GM23338 (cell line): Measurements from ENCODE around the gene FASTKD1. TPM values are rescaled to one million over a fixed set of nuclear protein-coding genes. Genes with fewer than 3 reads are reported as not detected.

Source experiments
- ATAC-seq: fragments of 200-7000 bp; cut with Tn5 transposase; 3 replicates; pipeline ENCODE4 v1.9.1; 2020
- DNase-seq: peaks from one replicate; pipeline ENCODE4 v3.0.0-alpha.2; 2015; ENCODE audit warnings: low spot score
- H2AFZ ChIP-seq: fragments of 200-600 bp; sonication (generic); 2 replicates; pipeline ENCODE4 v1.8.0; 2016; ENCODE audit warnings: antibody characterized with exemption, mild to moderate bottlenecking, moderate library complexity
- H3F3A ChIP-seq: fragments of 200-600 bp; sonication (generic); replicated peaks from 2 replicates; pipeline ENCODE4 v1.8.0; 2017; ENCODE audit warnings: antibody characterized with exemption, mixed run types, low read depth
- H3K27ac ChIP-seq: fragments of 200-600 bp; sonication (generic); 2 replicates; pipeline ENCODE4 v1.6.1; 2016; ENCODE audit warnings: low read depth
- H3K27me3 ChIP-seq: fragments of 200-600 bp; sonication (generic); 2 replicates; pipeline ENCODE4 v1.8.0; 2016; ENCODE audit warnings: mild to moderate bottlenecking, mixed run types, moderate library complexity; ENCODE audit not compliant: insufficient read depth
- H3K36me3 ChIP-seq: fragments of 200-600 bp; sonication (generic); 2 replicates; pipeline ENCODE4 v1.8.0; 2016; ENCODE audit warnings: mild to moderate bottlenecking; ENCODE audit not compliant: insufficient read depth
- H3K4me1 ChIP-seq: fragments of 200-600 bp; sonication (generic); 2 replicates; pipeline ENCODE4 v1.8.0; 2016; ENCODE audit warnings: mild to moderate bottlenecking, moderate library complexity; ENCODE audit not compliant: insufficient read depth
- H3K4me2 ChIP-seq: fragments of 200-600 bp; sonication (generic); 2 replicates; pipeline ENCODE4 v1.7.1; 2017; ENCODE audit warnings: mixed run types
- H3K4me3 ChIP-seq: fragments of 200-600 bp; sonication (generic); 2 replicates; pipeline ENCODE4 v1.6.1; 2016; ENCODE audit warnings: mixed run types
- H3K79me2 ChIP-seq: fragments of 200-600 bp; sonication (generic); replicated peaks from 2 replicates; pipeline ENCODE4 v1.8.0; 2017; ENCODE audit warnings: mild to moderate bottlenecking; ENCODE audit not compliant: insufficient read depth
- H3K9me2 ChIP-seq: fragments of 200-600 bp; sonication (generic); 2 replicates; pipeline ENCODE4 v1.8.0; 2017; ENCODE audit not compliant: insufficient read depth
- H4K20me1 ChIP-seq: fragments of 200-600 bp; sonication (generic); replicated peaks from 2 replicates; pipeline ENCODE4 v1.8.0; 2017; ENCODE audit warnings: mild to moderate bottlenecking; ENCODE audit not compliant: insufficient read depth
- H3K27ac Mint-ChIP-seq: 2 replicates; pipeline ENCODE4 v1.8.0; 2020; ENCODE audit warnings: inconsistent platforms, mild to moderate bottlenecking, moderate library complexity, mixed read lengths
- H3K27me3 Mint-ChIP-seq: 3 replicates; pipeline ENCODE4 v1.8.0; 2022; ENCODE audit warnings: low read depth, mild to moderate bottlenecking, moderate library complexity, mixed read lengths, inconsistent platforms; ENCODE audit not compliant: insufficient read depth, poor library complexity
- H3K36me3 Mint-ChIP-seq: 3 replicates; pipeline ENCODE4 v1.8.0; 2021; ENCODE audit warnings: low read depth, mild to moderate bottlenecking, inconsistent platforms, moderate library complexity, mixed read lengths
- H3K4me1 Mint-ChIP-seq: 3 replicates; pipeline ENCODE4 v1.8.0; 2020; ENCODE audit warnings: mild to moderate bottlenecking, inconsistent platforms, mixed read lengths
- H3K4me3 Mint-ChIP-seq: 3 replicates; pipeline ENCODE4 v1.8.0; 2021; ENCODE audit warnings: moderate library complexity, mild to moderate bottlenecking, inconsistent platforms, mixed read lengths
- H3K9me3 Mint-ChIP-seq: 3 replicates; pipeline ENCODE4 v1.8.0; 2020; ENCODE audit warnings: moderate library complexity, mild to moderate bottlenecking, inconsistent platforms, mixed read lengths
- CREB1 ChIP-seq: fragments of 250-450 bp; sonication (Bioruptor Pico); IDR thresholded peaks from 2 replicates; pipeline ENCODE4 v1.5.0; 2020; ENCODE audit warnings: low read depth, mild to moderate bottlenecking, moderate library complexity
- CTCF ChIP-seq, 2 experiments: fragments of 200-600 bp in 1 of 2; sonication (generic) in 1 of 2; conservative IDR thresholded peaks; 2 replicates each; pipeline versions ENCODE4 v1.5.1 to v1.6.1; 2016 to 2017; ENCODE audit warnings: antibody characterized with exemption in 2 of 2, low read depth in 2 of 2, mild to moderate bottlenecking in 2 of 2, moderate library complexity in 1 of 2
- ETS1 ChIP-seq: IDR thresholded peaks from 2 replicates; pipeline ENCODE4 v1.6.1; 2016; ENCODE audit warnings: antibody characterized with exemption
- EZH2 ChIP-seq: fragments of 200-600 bp; sonication (generic); IDR thresholded peaks from one replicate; pipeline ENCODE4 v1.8.0; 2017; ENCODE audit warnings: antibody characterized with exemption, mild to moderate bottlenecking, low read depth; ENCODE audit not compliant: unreplicated experiment
- EZH2phosphoT487 ChIP-seq: fragments of 200-600 bp; sonication (generic); IDR thresholded peaks from one replicate; pipeline ENCODE4 v1.8.1; 2018; ENCODE audit warnings: antibody characterized with exemption; ENCODE audit not compliant: unreplicated experiment
- JUNB ChIP-seq: IDR thresholded peaks from one replicate; pipeline ENCODE4 v1.6.1; 2016; ENCODE audit warnings: antibody characterized with exemption; ENCODE audit not compliant: unreplicated experiment
- NANOG ChIP-seq: IDR thresholded peaks from 2 replicates; pipeline ENCODE4 v1.6.1; 2016; ENCODE audit warnings: antibody characterized with exemption, borderline replicate concordance
- POLR2AphosphoS5 ChIP-seq: IDR thresholded peaks from 2 replicates; pipeline ENCODE4 v1.6.1; 2016; ENCODE audit warnings: antibody characterized with exemption, low read depth
- REST ChIP-seq: IDR thresholded peaks from one replicate; pipeline ENCODE4 v1.6.1; 2018; ENCODE audit warnings: antibody characterized with exemption; ENCODE audit not compliant: unreplicated experiment
- STAT1 ChIP-seq: IDR thresholded peaks from one replicate; pipeline ENCODE4 v1.6.1; 2016; ENCODE audit warnings: antibody characterized with exemption; ENCODE audit not compliant: unreplicated experiment
- ZNF114 ChIP-seq: fragments of 250-450 bp; sonication (Bioruptor Pico); IDR thresholded peaks from 2 replicates; pipeline ENCODE4 v1.5.0; 2020; ENCODE audit warnings: mild to moderate bottlenecking, moderate library complexity
- ZNF331 ChIP-seq: fragments of 250-450 bp; sonication (Bioruptor Pico); IDR thresholded peaks from 2 replicates; pipeline ENCODE4 v1.5.0; 2020; ENCODE audit warnings: low read depth, mild to moderate bottlenecking, moderate library complexity
- ZNF462 ChIP-seq: fragments of 250-450 bp; sonication (Bioruptor Pico); IDR thresholded peaks from 2 replicates; pipeline ENCODE4 v1.5.0; 2020; ENCODE audit warnings: mild to moderate bottlenecking, moderate library complexity
- polyA plus RNA-seq: library from polyadenylated mRNA; unstranded; fragments of >200 nt; fragmentation: Nextera tagmentation; extraction: Ambion mirVana; gene quantifications from 2 replicates; pipeline ENCODE4 v1.2.1, GENCODE V29; 2016
- total RNA-seq: library from RNA; depleted of rRNA; stranded (reverse); fragments of >200 nt; shearing (Covaris generic); gene quantifications from 2 replicates; pipeline ENCODE4 v1.2.3, GENCODE V29; 2014

Gene FASTKD1
- total and polyA plus RNA-seq, 2 experiments from 2014 or later = 49.0 to 53.3 TPM

- Histone ChIP-seq H3K4me2 (peak overlapping the region; percentile 83), H3K27me3 (peaks cover 58% of the 10 kb centered on the region), H3K36me3 (no peaks in the 10 kb centered on the region), H3K79me2 (no peaks in the 10 kb centered on the region), H3K4me1 (no peaks in the 10 kb centered on the region), H3K4me3 (peak overlapping the region; percentile 64), H3K9me2 (no peaks in the 10 kb centered on the region), H2AFZ (peak overlapping the region; percentile 94), H4K20me1 (no peaks in the 10 kb centered on the region), H3F3A (no peaks in the 10 kb centered on the region), H3K27ac (no peak overlapping the region)
- no peaks in the 10 kb centered on the region for H3K36me3 Mint-ChIP-seq
- peak overlapping the region; percentile 84 for H3K4me3 Mint-ChIP-seq
- no peaks in the 10 kb centered on the region for H3K9me3 Mint-ChIP-seq
- TF ChIP-seq CREB1 (CRISPR knock-in tag) = no peak
- TF ChIP-seq ZNF331 (CRISPR knock-in tag) = no peak
- no peak for TF ChIP-seq EZH2phosphoT487
- no peak for TF ChIP-seq ZNF462
- TF ChIP-seq ZNF114 = no peak
- no peak for TF ChIP-seq ETS1
- TF ChIP-seq EZH2 = no peak
- TF ChIP-seq POLR2AphosphoS5 = no peak
- TF ChIP-seq REST = no peak
- no peak for TF ChIP-seq JUNB
- TF ChIP-seq NANOG = no peak
- TF ChIP-seq STAT1 = no peak
- TF ChIP-seq CTCF (conservative IDR thresholded peaks at IDR 0.05; ENCODE audit: low read depth in 2 of 2) = no peak
- no peak for ATAC-seq
- no peak overlapping the region for H3K27ac Mint-ChIP-seq
- no peak for DNase-seq
- H3K4me1 Mint-ChIP-seq = peaks cover 2% of the 10 kb centered on the region; the same call in 1 of the 3 replicates
- H3K27me3 Mint-ChIP-seq = peaks cover 34% of the 10 kb centered on the region
Observed at GRCh38 chr2:169480079-169480465, 93.6 kb downstream of the FASTKD1 start.
